HG03060 (cell line): Measurements from ENCODE around the gene ENHO.

Experiments used
- ATAC-seq: cut with Tn5 transposase; IDR thresholded peaks from one replicate; pipeline ENCODE4 v1.9.1; 2021; ENCODE audit warnings: low read depth, moderate number of reproducible peaks; ENCODE audit not compliant: unreplicated experiment

ENHO gene

GRCh38 chr9:34508951-34509350, 13.8 kb downstream of the ENHO start:
- ATAC-seq: no peak

- ATAC-seq: no peak
Measured at GRCh38 chr9:34508463-34508862, 14.3 kb downstream of the ENHO start.

GRCh38 chr9:34507966-34508365, 14.8 kb downstream of the ENHO start:
- no peak for ATAC-seq

- no peak for ATAC-seq
Measured at GRCh38 chr9:34507556-34507955, 15.2 kb downstream of the ENHO start.

- no peak for ATAC-seq
Measured at GRCh38 chr9:34506623-34507022, 16.2 kb downstream of the ENHO start.

- no peak for ATAC-seq
Measured at GRCh38 chr9:34505370-34506120, 17.2 kb downstream of the ENHO start.

- ATAC-seq: no peak
Measured at GRCh38 chr9:34503406-34503805, 19.4 kb downstream of the ENHO start.

GRCh38 chr9:34502891-34503290, 19.9 kb downstream of the ENHO start:
- ATAC-seq: no peak

GRCh38 chr9:34502471-34502870, 20.3 kb downstream of the ENHO start:
- no peak for ATAC-seq

- no peak for ATAC-seq
Measured at GRCh38 chr9:34501889-34502425, 20.8 kb downstream of the ENHO start.

GRCh38 chr9:34501372-34501771, 21.4 kb downstream of the ENHO start:
- no peak for ATAC-seq

- no peak for ATAC-seq
Measured at GRCh38 chr9:34500623-34501267, 22.0 kb downstream of the ENHO start.

- ATAC-seq: no peak
Measured at GRCh38 chr9:34499076-34499475, 23.7 kb downstream of the ENHO start.

GRCh38 chr9:34498553-34498952, 24.2 kb downstream of the ENHO start:
- no peak for ATAC-seq

- no peak for ATAC-seq
Measured at GRCh38 chr9:34496149-34496712, 26.6 kb downstream of the ENHO start.

- no peak for ATAC-seq
Measured at GRCh38 chr9:34493972-34494535, 28.7 kb downstream of the ENHO start.

- no peak for ATAC-seq
Measured at GRCh38 chr9:34492051-34492450, 30.7 kb downstream of the ENHO start.

GRCh38 chr9:34491596-34491995, 31.2 kb downstream of the ENHO start:
- no peak for ATAC-seq

- ATAC-seq: no peak
Measured at GRCh38 chr9:34490760-34491159, 32.0 kb downstream of the ENHO start.

GRCh38 chr9:34490360-34490759, 32.4 kb downstream of the ENHO start:
- ATAC-seq: no peak

GRCh38 chr9:34486572-34486971, 36.2 kb downstream of the ENHO start:
- ATAC-seq: no peak
